Measurements from ENCODE around the gene UBR2.

GRCh38 chr6:42690151-42690702 lies 126.4 kb downstream of the UBR2 start:
- no peak for TF ChIP-seq TCF7 (IDR thresholded peaks at IDR 0.05; ENCODE audit: low read depth)
- no peak for TF ChIP-seq PHF8 (CRISPR knock-in tag; IDR thresholded peaks at IDR 0.05)
- TF ChIP-seq ATAD3A (CRISPR knock-in tag; IDR thresholded peaks at IDR 0.05): no peak
